Cardiac septum (tissue), 1 donor: ENCODE results near the gene CHAT. TPM values are rescaled to one million over a fixed set of nuclear protein-coding genes. Genes with fewer than 3 reads are reported as not detected.
"Not testable (repeated sequence)": the region's sequence is repeated elsewhere in the genome, so short reads cannot be mapped to it uniquely, and the experiment has no call there.

Source experiments
- DNase-seq: peaks from one replicate; pipeline ENCODE4 v3.0.0-alpha.2; 2020; ENCODE audit warnings: low spot score
- intact Hi-C: fragments of 100-400 bp; cut with DNase I; formaldehyde crosslinking; loops from one replicate; pipeline ENCODE4 v1.14.0; 2022
- total RNA-seq: library from RNA; stranded (reverse); fragmentation: NEBNext Ultra II Directional; extraction: Animal tissue kit (Norgen Biotek cat#: 25700); gene quantifications from one replicate; pipeline ENCODE4 v1.2.1, GENCODE V29; 2021
- donor health status: DM: no; HTN: no; CAD: no.

Gene CHAT
- total RNA-seq, 1 donor from 2014 or later = not detected

DNA sequence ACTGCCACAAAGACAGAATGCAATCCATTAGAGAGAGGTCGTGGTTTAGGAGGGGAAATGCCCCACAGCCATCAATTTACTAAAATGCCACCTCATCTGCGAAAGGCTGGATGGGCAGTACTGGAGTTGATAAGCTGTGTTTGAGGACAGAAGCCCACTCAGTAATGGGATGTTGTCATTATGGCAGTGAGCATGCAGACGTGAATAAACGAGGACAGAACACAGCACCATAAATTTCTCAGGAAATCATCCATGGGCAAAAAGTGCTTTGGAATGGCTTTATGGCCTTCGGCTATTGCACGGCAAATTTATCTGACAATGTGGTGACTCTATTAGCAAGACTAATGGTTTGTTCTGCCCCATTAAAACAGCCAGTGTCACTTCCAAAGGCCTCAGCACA, 49.8 kb downstream of the CHAT start:
- intact Hi-C loops = no loop called here

DNA sequence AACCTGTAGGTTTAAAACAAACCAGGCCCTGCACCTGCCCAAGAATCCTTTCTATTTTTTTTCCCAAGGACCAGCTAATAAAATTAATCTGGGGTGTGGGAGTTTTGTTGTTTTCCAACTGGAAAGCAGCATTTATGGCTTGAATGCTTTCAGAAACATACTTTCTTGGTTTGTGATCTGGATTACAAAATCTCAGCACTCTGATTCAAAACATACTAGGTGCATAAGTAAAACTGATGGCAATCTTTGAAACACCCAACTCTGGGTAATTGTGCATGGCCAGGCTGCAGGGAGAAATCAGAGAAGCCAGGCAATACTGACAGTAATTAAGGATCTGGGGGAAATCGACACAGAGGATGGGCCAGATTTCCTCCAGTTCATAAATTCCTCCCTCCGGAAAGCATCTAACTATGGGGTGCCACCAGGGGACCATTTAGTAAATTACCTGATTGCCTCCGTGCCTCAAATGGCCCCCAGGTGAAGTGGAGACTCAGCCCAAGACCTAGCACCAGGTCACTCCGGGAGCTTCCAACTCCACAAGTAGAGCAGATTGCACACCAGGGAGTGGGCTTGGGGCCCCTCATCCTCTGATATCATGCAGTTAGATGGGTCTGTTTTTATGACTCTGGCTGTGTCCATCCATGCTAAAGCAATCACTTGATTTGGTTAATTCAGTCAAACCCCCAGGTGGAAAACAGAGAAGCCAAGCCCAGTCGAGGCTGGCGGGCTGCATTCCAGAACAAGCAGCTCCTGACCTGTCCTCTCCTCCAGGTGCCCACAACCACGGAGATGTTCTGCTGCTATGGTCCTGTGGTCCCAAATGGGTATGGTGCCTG, 50.4 kb downstream of the CHAT start:
- no peak for DNase-seq
- intact Hi-C loops = no loop called here

More for the DNA sequence above, 49.8 kb downstream of the CHAT start:
- DNase-seq = no peak

DNA sequence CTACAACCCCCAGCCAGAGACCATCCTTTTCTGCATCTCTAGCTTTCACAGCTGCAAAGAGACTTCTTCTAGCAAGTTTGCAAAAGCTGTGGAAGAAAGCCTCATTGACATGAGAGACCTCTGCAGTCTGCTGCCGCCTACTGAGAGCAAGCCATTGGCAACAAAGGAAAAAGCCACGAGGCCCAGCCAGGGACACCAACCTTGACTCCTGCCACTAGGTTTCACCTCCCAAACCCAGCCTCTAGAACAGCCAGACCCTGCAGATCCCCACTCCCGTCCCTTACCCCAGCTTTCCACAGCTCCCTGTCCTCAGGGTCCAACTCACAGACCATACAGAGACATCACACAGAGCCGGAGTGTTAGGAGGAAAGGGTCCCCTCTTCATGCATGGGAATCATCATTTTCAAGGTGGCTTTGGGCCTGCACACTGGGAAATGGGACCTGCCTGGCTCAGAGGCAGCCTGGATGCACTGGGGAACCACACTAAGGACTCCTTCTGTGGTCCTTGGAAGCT, 51.1 kb downstream of the CHAT start:
- DNase-seq = no peak
- intact Hi-C loops = no loop called here

DNA sequence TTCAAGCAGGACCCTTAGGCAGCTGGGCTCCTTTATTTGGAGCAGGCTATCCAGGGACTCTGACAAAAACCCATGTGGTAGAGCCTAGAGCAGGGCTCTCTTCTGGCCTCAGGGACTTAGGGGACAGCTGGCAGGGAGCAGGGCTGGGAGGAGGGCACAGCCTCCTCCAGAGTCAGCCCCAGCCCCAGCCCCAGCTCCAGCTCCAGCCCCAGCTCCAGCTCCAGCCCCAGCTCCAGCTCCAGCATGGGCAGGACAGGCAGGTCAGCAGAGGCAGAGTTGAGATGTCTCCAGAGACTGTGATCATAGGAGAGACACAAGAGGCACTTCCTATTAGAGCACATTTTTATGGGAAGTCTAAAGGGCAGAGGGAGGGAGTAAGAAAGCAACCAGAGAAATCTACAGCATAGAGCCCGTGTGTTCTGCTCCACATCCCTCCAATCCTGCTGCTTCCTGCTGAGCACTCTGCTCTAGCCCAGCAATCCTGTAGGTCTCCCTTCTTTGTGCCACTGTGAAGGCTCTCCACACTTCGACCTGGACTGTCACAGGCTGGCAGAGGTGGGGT, 52.3 kb downstream of the CHAT start:
- intact Hi-C loops = no loop called here
- DNase-seq = no peak

DNA sequence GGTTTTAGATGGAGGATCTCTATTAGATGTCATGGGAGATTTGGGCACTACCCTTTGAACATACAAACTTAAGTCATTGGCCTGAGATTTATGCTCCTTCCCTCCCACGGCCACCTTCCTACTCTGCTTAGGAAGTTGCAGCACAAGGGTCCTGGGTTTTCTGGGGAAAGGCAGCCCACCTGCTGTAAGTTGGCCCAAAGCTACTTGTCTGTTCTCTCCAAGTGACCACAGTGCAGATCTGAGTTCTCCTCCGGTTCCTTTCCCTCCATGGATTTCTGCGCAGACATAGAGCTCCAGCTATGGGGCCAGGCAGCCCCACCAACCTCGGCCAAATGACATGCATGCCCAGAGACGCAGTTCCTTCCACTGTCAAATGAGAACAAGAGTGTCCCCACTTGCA, 52.8 kb downstream of the CHAT start:
- intact Hi-C loops = no loop called here
- no peak for DNase-seq

DNA sequence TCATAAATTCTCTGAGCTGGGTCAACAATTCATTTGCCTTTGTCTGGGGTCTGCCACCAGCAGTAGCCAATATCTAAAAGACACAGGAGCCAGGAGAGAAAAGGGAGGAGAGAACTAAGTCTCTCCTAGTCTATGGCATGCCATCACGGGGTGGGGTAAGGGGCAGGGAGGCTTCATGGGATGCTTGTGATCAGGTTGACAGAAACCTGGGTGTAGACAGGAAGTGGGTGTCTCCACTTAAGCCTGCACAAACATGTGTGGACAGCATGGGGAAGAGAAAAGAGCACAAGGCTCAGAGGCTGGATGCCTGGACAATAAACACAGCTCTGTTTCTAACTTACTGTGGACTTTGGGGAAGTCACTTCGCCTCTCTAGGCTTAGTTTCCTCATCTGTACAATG, 54.2 kb downstream of the CHAT start:
- intact Hi-C loops = no loop called here
- no peak for DNase-seq

DNA sequence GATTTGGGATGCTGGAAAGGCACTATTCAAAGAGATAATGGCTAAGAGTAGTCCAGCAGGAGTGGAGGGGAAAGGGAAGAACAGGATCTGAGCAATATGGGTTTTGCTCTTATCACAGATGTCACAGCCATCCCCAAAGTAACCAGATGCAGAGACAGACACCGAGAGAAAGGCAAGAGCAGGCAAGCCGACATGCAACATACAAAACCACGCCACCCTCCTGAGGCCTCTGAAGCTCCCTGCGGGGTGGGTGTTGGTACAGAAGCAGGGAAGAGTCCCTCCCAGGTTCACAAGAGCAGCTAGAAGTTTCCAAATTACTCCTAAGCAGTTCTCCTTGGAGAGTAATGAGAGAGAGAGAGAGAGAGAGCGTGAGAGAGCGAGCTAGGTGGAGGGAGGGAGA, 54.8 kb downstream of the CHAT start:
- DNase-seq = no peak
- intact Hi-C loops = no loop called here

DNA sequence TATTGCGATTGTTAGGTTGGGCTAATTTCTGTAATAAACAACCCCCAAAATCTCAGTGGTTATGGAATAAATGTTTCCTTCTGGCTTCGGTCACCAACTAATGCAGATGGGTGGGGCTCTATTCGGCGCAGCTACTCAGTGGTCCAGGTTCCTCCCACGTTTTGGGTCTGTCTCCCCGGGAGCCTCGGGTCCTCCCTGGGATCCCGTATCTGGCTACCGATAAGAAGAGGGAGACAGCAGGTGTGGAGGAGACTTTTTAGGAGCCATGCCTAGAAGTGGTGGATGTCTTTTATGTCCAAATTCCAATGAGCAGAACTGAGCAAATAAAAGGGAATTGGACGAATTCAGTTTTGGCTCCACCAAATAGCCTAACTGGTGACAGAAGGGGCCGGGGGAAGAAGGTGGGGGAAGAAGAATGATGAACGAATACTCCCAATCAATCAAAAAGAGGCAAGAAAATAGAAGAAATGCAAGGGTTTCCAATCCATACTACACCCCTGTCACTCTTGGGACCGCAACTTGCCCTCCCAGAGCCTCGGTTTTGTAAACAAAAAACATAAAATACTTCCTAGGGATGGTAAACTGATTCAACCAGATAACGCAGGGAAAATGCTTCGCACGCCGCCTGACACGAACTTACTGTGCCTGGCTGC, 65.1 kb downstream of the CHAT start:
- intact Hi-C loops = no loop called here
- DNase-seq = no peak

DNA sequence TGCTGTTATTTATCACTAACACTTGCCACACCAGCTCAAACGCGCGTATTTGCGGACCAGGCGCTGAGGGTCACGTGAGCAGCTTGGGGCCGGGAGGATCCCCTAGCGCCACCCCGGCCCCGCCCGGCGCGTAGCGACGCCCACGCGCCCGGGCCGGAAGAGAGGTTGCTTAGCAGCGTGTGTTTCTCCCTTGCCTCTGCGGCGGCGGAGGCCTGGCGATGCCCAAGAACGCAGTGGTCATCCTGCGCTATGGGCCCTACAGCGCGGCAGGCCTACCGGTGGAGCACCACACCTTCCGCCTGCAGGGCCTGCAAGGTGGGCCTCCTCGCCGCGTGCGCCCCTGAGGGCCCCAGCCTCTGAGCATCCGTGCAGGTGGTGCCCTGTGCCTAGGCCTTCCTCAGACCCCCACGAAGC, 65.7 kb downstream of the CHAT start, which contains the start of gene C10orf53:
TSS of gene C10orf53 (plus strand) at position 172 of the 414 bp plus-strand sequence. CDS start at position 219, 47 bp downstream.
- no peak for DNase-seq
- intact Hi-C loops = no loop called here

DNA sequence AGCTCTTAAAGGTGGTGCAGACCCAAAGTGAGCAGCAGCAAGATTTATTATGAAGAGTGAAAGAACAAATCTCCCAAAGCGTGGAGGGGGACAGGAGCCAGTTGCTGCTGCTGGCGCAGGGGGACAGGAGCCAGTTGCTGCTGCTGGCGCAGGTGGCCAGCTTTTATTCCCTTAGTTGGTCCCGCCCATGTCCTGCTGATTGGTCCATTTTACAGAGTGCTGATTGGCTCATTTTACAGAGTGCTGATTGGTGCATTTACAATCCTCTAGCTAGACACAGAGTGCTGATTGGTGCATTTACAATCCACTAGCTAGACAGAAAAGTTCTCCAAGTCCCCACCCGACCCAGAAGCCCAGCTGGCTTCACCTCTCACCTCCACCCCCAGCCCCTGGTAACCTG, 68.6 kb downstream of the CHAT start:
- DNase-seq, intact Hi-C loops: not testable (repeated sequence)

DNA sequence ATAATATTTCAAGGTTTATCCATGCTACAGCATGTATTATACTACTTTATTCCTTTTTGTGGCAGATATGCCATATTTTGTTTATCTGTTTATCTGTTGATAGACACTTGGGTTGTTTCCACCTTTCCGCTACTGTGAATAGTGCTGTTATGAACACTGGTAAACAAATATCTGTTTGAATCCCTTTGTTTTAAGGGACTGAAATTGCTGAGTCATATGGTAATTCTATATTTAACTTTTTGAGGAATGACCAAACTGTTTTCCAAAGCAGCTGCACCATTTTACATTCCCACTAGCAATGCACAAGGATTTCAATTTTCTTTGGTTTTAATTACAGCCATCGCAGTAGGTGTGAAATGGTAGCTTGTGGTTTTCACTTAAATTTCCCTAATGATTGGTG, 69.0 kb downstream of the CHAT start:
- intact Hi-C loops = no loop called here
- DNase-seq = no peak

DNA sequence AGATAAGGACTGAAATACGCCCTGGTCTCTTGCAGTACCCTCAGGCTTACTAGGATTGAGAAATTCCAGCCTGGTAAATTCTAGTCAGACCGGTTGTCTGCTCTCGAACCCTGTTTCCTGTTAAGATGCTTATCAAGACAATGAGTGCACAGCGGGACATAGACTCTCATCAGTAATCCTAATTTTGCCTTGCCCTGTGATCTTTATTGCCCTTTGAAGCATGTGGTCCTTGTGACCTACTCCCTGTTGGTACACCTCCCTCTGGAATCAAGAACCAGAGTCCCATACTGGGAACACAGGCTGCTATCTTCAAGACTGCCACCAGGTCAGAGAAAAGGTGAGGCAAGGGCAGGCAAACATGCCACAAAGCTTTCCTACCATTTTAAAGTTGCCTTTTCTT, 72.8 kb downstream of the CHAT start:
- intact Hi-C loops = no loop called here
- DNase-seq = no peak

DNA sequence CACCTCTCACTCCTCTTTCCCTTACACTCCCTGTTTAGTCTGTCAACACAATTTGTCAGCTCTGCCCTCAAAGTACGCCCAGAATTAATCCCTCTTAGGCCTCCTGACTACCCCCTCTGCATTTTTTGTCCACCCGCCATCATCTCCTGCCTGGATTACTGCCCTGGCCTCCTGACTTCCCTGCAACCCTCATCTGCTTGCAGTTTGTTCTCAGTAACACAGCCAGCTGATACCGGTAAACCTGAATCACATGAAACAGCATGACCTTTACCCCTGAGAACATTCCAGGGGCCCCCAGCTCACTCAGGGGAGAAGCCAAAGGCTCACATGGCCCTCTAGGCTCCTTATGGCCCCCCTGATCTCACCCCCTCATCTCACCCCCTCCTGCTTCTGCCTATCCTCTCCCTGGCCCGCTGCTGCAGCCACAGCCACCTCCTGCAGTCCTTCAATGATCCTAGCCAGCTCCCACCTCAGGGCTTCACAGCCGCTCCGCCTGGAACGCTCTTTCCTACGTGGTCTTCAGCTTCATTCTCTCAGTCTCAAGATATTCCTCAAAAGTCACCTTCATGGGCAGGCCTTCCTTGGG, 74.5 kb downstream of the CHAT start:
- no peak for DNase-seq
- intact Hi-C loops = no loop called here

DNA sequence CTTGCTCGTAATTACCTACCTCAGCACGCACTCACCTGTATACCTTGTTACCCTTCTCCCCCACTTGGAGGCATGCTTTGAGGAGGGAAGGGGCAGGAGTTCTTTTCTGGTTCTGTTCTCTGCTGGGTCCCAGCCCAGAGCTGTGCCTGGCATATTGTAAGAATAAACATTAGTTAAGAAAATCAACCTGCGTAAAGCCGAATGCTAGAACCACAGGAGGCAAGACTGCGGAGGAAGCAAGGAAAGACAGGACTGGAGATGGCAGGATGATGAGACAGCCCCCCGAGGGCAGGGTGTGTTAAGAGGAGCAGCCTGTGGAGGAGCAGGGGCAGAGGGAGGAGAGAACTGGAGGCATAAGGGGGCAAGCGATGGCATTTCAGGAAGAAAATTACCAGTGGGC, 75.1 kb downstream of the CHAT start:
- DNase-seq = no peak
- intact Hi-C loops = no loop called here

DNA sequence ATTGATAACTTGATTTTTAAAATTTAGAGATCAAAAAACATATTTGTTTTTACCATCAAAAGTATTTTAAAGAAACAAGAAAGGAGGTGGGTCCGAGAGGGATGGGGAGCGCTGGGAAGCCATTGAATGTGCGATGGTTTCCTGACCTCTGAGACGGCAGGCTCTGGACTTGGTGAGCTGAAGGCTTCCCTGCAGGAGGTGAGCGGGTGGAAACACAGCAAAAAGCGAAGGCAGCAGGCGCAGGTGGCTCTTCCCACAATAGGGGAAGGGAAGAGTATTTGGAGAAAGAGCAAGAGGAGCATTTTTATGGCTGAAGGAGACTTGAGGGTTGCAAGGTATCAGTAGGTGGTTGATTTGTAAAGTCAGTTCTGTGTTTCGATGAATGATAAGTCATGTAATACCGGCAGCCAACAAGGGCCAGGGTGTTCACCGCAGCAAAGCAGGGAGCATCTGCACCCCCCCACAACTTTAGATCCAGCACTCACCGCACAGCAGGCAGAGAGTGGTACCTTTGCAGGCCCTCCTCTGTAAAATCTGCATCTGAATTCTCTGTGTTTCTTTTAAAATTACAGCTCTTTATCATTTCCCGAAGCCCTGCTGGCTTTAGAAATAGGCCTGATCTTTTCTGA, 76.2 kb downstream of the CHAT start:
- intact Hi-C loops = no loop called here
- DNase-seq = no peak

DNA sequence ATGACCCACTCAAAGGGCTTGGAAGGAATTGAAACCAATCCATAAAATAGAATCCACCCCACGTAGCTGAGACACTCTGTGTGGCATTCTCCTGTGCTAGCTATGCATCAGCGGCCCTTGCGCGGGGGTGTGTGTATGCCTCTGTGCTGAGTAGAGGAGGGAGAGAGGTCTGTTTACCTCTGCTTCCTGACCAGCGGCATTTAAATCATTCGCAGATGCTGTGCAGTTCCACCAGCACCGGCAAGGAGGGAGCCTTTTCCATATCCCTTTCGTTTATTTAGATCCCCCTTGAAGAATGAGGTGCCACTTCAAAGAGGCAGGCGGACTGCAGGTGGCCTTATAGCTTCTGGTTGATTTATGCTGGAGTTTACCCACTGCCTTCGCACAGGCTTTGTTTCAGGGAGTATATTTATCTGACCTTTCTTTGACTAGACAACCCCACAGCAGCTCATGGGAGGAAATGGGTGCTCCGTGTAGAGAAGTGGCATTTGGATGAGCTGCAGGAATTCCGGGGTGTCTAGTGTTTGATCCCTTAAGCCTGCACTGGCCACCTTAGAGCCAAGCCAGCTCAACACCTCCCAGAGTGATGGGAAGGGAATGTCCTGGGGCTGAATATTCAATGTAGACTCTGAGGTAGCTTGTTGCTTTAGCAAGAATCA, 77.0 kb downstream of the CHAT start:
- DNase-seq = no peak
- intact Hi-C loops = no loop called here

DNA sequence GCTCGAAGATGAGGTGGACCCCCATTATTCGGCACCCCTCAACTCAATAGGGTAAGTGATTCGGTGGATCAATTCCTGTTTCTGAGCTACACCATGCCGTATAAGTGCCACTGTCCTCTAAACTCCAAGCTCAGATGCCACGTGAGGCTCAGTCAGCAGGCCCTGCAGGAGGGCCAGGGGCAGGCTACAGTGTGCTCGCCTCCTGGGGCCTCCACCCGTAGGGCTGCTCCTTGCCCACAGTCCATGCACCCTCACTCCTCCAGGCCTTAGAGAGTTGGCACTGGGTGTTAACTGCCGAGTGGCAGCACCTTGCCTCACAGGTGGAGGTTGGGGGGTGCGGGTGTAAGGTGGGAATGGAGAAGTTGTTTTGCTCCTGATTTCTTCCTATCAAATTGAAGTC, 77.8 kb downstream of the CHAT start:
- intact Hi-C loops = no loop called here
- DNase-seq = no peak

DNA sequence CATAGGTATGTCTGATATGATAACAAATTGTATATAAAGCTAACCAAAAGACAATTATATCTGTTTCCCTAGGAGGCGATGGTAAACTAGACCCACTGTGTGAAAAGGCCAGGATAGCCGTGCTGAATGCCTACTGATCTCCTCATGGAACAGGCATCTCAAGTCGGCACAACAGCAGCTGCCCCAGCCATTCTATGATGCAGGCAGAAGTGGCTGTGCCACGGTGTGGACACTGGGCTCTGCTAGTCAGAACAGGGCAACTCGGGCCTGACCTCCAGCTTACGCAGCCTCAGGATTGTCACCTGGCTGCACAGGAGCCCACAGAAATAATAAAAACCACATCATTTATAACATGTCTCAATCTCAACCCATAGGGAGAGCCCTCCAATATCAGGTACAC, 80.6 kb downstream of the CHAT start:
- no peak for DNase-seq
- intact Hi-C loops = no loop called here

DNA sequence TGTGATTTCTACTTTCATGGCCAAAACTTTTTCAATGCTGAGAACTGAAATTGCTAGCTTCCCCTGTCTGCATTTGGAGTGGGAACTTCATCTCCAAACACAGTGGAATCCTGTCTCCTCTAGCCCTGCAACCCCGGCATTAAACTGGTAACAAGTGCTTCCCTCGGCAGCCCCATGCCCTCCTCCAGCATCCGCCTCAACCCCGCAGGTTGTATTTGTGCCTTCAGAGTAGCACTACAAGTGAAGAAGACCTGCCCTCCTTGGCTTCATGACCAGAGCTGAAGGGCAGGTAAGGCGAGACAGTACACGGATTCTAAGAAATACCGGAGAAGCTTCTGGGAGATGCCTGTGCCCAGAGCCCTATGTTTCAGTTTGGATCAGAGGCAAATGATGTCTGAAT, 82.5 kb downstream of the CHAT start:
- intact Hi-C loops = no loop called here
- no peak for DNase-seq
